Measurements from ENCODE around the gene FAM222B. TPM values are rescaled to one million over a fixed set of nuclear protein-coding genes. Genes with fewer than 3 reads are reported as not detected.

FAM222B gene
- total RNA-seq, 1 experiment from 2014 or later: 94.6 TPM

DNA sequence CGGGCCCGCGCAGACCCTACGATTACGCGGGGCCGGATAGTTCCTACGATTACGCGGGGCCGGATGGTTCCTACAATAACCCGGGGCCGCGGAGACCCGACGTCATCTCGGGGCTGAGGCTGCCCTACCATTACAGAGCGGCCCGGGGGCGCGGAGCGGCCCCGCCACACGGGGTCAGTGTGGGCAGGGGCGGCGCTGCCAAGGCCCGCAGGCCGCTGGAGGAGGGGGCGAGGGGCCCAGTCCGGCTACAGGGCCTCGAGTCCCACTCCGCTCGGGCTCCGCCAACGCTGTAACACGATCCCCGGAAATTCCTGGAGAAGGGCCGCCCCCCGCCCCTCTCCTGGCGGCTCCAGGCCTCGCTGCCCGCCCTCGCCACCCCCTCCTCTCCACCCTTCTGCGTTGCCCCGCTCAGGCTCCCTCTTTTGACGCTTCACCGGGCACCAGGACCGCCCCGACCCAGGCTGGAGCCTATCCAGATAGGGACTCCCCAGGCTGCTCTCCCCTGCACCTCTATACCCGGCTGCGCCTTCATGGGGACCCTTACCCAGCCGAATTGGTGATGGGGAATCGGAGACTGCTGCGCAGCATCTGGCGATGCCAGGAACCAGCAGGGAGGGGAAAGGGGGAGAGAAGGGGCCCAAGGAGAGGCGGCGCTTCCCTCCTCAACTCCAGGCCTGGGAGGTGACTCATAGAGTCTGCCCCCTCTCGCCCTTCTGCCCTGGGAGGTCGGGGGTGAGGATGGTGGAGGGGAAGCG, 124.8 kb downstream of the FAM222B start, which contains the start of gene RAB34 (continued):
- TF ChIP-seq, protein P1, sequence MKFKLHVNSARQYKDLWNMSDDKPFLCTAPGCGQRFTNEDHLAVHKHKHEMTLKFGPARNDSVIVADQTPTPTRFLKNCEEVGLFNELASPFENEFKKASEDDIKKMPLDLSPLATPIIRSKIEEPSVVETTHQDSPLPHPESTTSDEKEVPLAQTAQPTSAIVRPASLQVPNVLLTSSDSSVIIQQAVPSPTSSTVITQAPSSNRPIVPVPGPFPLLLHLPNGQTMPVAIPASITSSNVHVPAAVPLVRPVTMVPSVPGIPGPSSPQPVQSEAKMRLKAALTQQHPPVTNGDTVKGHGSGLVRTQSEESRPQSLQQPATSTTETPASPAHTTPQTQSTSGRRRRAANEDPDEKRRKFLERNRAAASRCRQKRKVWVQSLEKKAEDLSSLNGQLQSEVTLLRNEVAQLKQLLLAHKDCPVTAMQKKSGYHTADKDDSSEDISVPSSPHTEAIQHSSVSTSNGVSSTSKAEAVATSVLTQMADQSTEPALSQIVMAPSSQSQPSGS (CRISPR knock-in tag; IDR thresholded peaks at IDR 0.05; ENCODE audit: borderline replicate concordance, low read depth): no peak
- TF ChIP-seq ZNF121 (CRISPR knock-in tag; IDR thresholded peaks at IDR 0.05): peak; percentile 75; the same call in 1 of the 2 replicates
- no peak for TF ChIP-seq GRHL2 (CRISPR knock-in tag; IDR thresholded peaks at IDR 0.05; ENCODE audit: insufficient replicate concordance, severe bottlenecking)
- 0 out of 2 replicates have a peak, but pooled peaks have one; percentile 14 for TF ChIP-seq NFE2L1 (CRISPR knock-in tag; IDR thresholded peaks at IDR 0.05)

DNA sequence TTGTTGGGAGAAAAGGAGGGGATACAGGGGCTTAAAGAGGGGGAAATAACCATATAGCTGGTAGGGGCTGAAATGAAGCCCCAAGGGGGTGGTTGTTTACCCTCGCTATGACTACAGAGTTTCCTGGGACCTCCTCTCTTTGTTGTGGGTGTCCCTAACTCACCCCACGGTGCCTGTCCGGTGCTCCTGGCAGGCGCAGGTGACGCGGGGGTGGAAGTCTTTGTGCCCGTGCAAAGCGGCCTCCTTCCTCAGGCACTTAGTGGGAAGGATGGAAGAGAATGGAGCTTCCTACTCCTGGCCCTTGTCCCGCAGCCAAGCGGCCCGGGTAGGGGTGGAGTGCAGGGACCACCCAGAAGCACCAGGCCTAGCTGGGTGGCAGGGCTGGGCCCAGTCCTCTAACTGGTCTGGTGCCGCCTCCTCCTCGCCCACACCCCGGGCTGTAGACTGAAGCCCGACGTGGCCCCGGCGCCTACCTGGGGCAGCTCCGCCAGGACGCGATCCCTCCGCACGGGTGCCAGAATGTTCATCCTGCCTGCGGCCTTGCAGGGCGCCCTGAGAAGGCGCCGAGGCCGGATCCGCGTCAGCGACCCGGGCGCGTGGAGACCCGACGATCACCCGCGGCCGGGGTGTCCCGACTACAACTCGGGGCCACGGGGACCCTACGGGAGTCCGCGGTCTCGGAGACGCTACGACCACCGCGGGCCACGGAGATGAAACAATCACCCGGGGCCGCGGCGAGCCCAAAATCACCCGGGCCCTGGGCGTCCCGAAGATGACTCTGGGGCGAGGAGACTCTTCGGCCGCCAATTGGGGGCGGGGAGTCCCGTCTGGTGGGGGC, 125.6 kb downstream of the FAM222B start:
- H3K27me3 Mint-ChIP-seq (ENCODE audit: low read depth): no peaks in the 10 kb centered on the region
- H3K4me3 Mint-ChIP-seq: peak overlapping the region; percentile 100
- ATAC-seq (no peak), DNase-seq (ENCODE audit: low spot score) (peak; percentile 55)
- H3K36me3 Mint-ChIP-seq: peaks cover 43% of the 10 kb centered on the region
- POLR2A ChIA-PET: interaction anchor here (1.1 to 1.7 kb wide), 2 partner anchors 10 to 72 kb away, joined by 4 to 10 read pairs; partner anchors contain the start of gene BLTP2
- no peak overlapping the region for H3K27ac Mint-ChIP-seq
- CTCF ChIA-PET: interaction anchor here (0.8 to 1.4 kb wide), 4 partner anchors 10 to 237 kb away, joined by 4 to 14 read pairs (median 4); partner anchors contain the start of genes BLTP2, NEK8 and TLCD1
- H3K4me1 Mint-ChIP-seq: peaks cover 44% of the 10 kb centered on the region
- H3K9me3 Mint-ChIP-seq: no peaks in the 10 kb centered on the region
- TF ChIP-seq ZNF317 (CRISPR knock-in tag; IDR thresholded peaks at IDR 0.05; ENCODE audit: borderline replicate concordance, low read depth): no peak
- TF ChIP-seq CBFB (CRISPR knock-in tag; IDR thresholded peaks at IDR 0.05; ENCODE audit: low read depth): peak; percentile 22; the same call in 1 of the 2 replicates
- TF ChIP-seq MYBL2 (CRISPR knock-in tag; IDR thresholded peaks at IDR 0.05): no peak
- TF ChIP-seq ZBTB21 (CRISPR knock-in tag; IDR thresholded peaks at IDR 0.05; ENCODE audit: borderline replicate concordance): 0 out of 2 replicates have a peak, but pooled peaks have one; percentile 15
- no peak for TF ChIP-seq SOX15 (CRISPR knock-in tag; IDR thresholded peaks at IDR 0.05)
- TF ChIP-seq OVOL2 (CRISPR knock-in tag; IDR thresholded peaks at IDR 0.05; ENCODE audit: borderline replicate concordance): no peak
- TF ChIP-seq GRHL2 (CRISPR knock-in tag; IDR thresholded peaks at IDR 0.05; ENCODE audit: insufficient replicate concordance, severe bottlenecking): no peak
- TF ChIP-seq, protein P2, sequence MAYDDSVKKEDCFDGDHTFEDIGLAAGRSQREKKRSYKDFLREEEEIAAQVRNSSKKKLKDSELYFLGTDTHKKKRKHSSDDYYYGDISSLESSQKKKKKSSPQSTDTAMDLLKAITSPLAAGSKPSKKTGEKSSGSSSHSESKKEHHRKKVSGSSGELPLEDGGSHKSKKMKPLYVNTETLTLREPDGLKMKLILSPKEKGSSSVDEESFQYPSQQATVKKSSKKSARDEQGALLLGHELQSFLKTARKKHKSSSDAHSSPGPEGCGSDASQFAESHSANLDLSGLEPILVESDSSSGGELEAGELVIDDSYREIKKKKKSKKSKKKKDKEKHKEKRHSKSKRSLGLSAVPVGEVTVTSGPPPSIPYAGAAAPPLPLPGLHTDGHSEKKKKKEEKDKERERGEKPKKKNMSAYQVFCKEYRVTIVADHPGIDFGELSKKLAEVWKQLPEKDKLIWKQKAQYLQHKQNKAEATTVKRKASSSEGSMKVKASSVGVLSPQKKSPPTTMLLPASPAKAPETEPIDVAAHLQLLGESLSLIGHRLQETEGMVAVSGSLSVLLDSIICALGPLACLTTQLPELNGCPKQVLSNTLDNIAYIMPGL (CRISPR knock-in tag; IDR thresholded peaks at IDR 0.05): peak; percentile 61; the same call in 1 of the 2 replicates
- TF ChIP-seq, protein P3, sequence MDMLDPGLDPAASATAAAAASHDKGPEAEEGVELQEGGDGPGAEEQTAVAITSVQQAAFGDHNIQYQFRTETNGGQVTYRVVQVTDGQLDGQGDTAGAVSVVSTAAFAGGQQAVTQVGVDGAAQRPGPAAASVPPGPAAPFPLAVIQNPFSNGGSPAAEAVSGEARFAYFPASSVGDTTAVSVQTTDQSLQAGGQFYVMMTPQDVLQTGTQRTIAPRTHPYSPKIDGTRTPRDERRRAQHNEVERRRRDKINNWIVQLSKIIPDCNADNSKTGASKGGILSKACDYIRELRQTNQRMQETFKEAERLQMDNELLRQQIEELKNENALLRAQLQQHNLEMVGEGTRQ (CRISPR knock-in tag; IDR thresholded peaks at IDR 0.05): peak; percentile 3; the same call in 1 of the 2 replicates
- TF ChIP-seq, protein P4, sequence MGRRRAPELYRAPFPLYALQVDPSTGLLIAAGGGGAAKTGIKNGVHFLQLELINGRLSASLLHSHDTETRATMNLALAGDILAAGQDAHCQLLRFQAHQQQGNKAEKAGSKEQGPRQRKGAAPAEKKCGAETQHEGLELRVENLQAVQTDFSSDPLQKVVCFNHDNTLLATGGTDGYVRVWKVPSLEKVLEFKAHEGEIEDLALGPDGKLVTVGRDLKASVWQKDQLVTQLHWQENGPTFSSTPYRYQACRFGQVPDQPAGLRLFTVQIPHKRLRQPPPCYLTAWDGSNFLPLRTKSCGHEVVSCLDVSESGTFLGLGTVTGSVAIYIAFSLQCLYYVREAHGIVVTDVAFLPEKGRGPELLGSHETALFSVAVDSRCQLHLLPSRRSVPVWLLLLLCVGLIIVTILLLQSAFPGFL (CRISPR knock-in tag; IDR thresholded peaks at IDR 0.05; ENCODE audit: borderline replicate concordance): no peak
- TF ChIP-seq, protein P5, sequence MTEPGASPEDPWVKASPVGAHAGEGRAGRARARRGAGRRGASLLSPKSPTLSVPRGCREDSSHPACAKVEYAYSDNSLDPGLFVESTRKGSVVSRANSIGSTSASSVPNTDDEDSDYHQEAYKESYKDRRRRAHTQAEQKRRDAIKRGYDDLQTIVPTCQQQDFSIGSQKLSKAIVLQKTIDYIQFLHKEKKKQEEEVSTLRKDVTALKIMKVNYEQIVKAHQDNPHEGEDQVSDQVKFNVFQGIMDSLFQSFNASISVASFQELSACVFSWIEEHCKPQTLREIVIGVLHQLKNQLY (CRISPR knock-in tag; IDR thresholded peaks at IDR 0.05): 0 out of 2 replicates have a peak, but pooled peaks have one; percentile 10
- TF ChIP-seq NFATC4 (CRISPR knock-in tag; IDR thresholded peaks at IDR 0.05): no peak
- TF ChIP-seq, protein P6, sequence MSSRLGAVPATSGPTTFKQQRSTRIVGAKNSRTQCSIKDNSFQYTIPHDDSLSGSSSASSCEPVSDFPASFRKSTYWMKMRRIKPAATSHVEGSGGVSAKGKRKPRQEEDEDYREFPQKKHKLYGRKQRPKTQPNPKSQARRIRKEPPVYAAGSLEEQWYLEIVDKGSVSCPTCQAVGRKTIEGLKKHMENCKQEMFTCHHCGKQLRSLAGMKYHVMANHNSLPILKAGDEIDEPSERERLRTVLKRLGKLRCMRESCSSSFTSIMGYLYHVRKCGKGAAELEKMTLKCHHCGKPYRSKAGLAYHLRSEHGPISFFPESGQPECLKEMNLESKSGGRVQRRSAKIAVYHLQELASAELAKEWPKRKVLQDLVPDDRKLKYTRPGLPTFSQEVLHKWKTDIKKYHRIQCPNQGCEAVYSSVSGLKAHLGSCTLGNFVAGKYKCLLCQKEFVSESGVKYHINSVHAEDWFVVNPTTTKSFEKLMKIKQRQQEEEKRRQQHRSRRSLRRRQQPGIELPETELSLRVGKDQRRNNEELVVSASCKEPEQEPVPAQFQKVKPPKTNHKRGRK (CRISPR knock-in tag; IDR thresholded peaks at IDR 0.05; ENCODE audit: borderline replicate concordance): no peak
- TF ChIP-seq ZNF423 (CRISPR knock-in tag; IDR thresholded peaks at IDR 0.05): no peak
- TF ChIP-seq NR1H2 (CRISPR knock-in tag; IDR thresholded peaks at IDR 0.05): no peak
- TF ChIP-seq ZNF416 (CRISPR knock-in tag; IDR thresholded peaks at IDR 0.05): no peak
- TF ChIP-seq, protein P7, sequence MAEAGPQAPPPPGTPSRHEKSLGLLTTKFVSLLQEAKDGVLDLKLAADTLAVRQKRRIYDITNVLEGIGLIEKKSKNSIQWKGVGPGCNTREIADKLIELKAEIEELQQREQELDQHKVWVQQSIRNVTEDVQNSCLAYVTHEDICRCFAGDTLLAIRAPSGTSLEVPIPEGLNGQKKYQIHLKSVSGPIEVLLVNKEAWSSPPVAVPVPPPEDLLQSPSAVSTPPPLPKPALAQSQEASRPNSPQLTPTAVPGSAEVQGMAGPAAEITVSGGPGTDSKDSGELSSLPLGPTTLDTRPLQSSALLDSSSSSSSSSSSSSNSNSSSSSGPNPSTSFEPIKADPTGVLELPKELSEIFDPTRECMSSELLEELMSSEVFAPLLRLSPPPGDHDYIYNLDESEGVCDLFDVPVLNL (CRISPR knock-in tag; IDR thresholded peaks at IDR 0.05; ENCODE audit: borderline replicate concordance, low read depth): no peak

Data from WTC11 (cell line).